Measurements from ENCODE around the gene TMPRSS2. TPM values are rescaled to one million over a fixed set of nuclear protein-coding genes. Genes with fewer than 3 reads are reported as not detected.
"Not testable (repeated sequence)": the region's sequence is repeated elsewhere in the genome, so short reads cannot be mapped to it uniquely, and the experiment has no call there.

Gene TMPRSS2
- total RNA-seq, 2 experiments from 2014 or later, result not detected

DNA sequence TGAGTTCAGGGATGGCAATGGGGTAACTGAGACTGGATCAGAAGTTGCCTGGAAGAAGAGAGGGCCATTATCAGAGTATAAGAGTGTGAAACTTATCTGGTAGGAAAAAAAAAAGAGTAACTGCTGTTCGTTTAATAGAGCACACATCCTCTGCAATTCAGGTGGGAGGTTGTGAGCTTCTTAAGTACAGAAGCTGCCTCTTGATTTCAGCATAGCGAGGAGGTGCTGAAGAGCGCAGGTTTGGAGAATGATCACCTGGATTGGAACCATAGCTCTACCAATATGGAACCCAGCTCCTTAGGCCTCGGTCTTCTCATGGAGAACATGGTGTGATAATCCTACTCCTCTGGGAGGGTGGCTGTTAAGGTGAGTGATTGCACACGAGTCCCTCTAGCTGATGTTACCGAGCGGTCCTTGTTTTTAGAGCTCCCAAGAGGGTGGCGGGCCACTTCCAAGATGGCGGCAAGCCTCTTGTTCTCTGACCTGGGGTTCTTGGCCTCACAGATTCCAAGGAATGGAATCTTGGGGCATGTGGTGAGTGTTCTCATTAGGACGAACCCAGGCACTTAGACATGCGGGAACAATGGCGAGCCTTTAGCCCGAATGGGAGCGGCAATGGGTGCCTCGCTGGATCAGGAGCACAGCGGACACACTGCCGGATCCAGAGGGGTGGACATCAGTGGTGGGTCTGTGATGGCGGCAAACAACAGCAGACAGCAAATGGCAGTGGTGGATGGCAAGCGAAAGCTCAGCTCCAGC, 85.2 kb downstream of the TMPRSS2 start:
- no peak for ATAC-seq (ENCODE audit: poor library complexity)
- CTCF ChIA-PET, result no interaction called here
- H3K27ac ChIP-seq (ENCODE audit: low read depth in 1 of 2, low read length in 2 of 2), result no peak overlapping the region
- no peaks in the 10 kb centered on the region for H3K9me3 Mint-ChIP-seq
- H3K27me3 Mint-ChIP-seq, result no peaks in the 10 kb centered on the region
- TF ChIP-seq, protein P1, sequence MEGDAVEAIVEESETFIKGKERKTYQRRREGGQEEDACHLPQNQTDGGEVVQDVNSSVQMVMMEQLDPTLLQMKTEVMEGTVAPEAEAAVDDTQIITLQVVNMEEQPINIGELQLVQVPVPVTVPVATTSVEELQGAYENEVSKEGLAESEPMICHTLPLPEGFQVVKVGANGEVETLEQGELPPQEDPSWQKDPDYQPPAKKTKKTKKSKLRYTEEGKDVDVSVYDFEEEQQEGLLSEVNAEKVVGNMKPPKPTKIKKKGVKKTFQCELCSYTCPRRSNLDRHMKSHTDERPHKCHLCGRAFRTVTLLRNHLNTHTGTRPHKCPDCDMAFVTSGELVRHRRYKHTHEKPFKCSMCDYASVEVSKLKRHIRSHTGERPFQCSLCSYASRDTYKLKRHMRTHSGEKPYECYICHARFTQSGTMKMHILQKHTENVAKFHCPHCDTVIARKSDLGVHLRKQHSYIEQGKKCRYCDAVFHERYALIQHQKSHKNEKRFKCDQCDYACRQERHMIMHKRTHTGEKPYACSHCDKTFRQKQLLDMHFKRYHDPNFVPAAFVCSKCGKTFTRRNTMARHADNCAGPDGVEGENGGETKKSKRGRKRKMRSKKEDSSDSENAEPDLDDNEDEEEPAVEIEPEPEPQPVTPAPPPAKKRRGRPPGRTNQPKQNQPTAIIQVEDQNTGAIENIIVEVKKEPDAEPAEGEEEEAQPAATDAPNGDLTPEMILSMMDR (IDR thresholded peaks at IDR 0.05), result no peak
- no peak overlapping the region for H3K4me3 ChIP-seq (ENCODE audit: low read length)
- POLR2A ChIA-PET, result interaction anchor here (5.5 to 6.1 kb wide), 2 partner anchors 53 to 61 kb away, joined by 76 to 87 read pairs; partner anchors contain the start of gene MX2
- peak overlapping the region; percentile 95 for H3K27ac Mint-ChIP-seq
- peaks cover 64% of the 10 kb centered on the region for H3K4me1 Mint-ChIP-seq (ENCODE audit: low read depth)
- no peaks in the 10 kb centered on the region for H3K36me3 ChIP-seq (ENCODE audit: insufficient read depth, low read length)
- H3K36me3 Mint-ChIP-seq (ENCODE audit: low read depth), result peaks cover 13% of the 10 kb centered on the region
- intact Hi-C loops (cut with DNase I, micrococcal nuclease), result no loop called here
- H3K4me1 ChIP-seq (ENCODE audit: insufficient read depth, low read length), result peaks cover 39% of the 10 kb centered on the region
- peak overlapping the region; percentile 84 for H3K4me3 Mint-ChIP-seq
- peak in 1 of 14 experiments; percentile 31 for DNase-seq
- H3K27me3 ChIP-seq (ENCODE audit: control insufficient read depth in 1 of 2, insufficient read depth in 2 of 2, low read length in 2 of 2), result no peaks in the 10 kb centered on the region
- H3K9me3 ChIP-seq (ENCODE audit: control insufficient read depth in 1 of 2, insufficient read depth in 1 of 2, low read length in 2 of 2), result no peaks in the 10 kb centered on the region

DNA sequence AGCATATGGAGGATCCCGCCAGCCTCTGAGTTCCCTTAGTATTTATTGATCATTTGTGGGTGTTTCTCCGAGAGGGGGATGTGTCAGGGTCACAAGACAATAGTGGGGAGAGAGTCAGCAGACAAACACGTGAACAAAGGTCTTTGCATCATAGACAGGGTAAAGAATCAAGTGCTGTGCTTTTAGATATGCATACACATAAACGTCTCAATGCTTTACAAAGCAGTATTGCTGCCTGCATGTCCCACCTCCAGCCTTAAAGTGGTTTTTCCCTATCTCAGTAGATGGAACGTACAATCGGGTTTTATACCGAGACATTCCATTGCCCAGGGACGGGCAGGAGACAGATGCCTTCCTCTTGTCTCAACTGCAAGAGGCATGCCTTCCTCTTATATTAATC, 87.0 kb downstream of the TMPRSS2 start:
- intact Hi-C loops (cut with DNase I, micrococcal nuclease); CTCF ChIA-PET; H3K36me3 Mint-ChIP-seq (ENCODE audit: low read depth); POLR2A ChIA-PET; H3K9me3 Mint-ChIP-seq; ATAC-seq (ENCODE audit: poor library complexity); H3K36me3 ChIP-seq (ENCODE audit: insufficient read depth, low read length); H3K27me3 ChIP-seq (ENCODE audit: control insufficient read depth in 1 of 2, insufficient read depth in 2 of 2, low read length in 2 of 2); H3K27me3 Mint-ChIP-seq; H3K27ac ChIP-seq (ENCODE audit: low read depth in 1 of 2, low read length in 2 of 2); H3K9me3 ChIP-seq (ENCODE audit: control insufficient read depth in 1 of 2, insufficient read depth in 1 of 2, low read length in 2 of 2): not testable (repeated sequence)
- H3K4me1 ChIP-seq (ENCODE audit: insufficient read depth, low read length), result peaks cover 26% of the 10 kb centered on the region
- Mint-ChIP-seq H3K4me3 (peak overlapping the region; percentile 97), H3K4me1 (ENCODE audit: low read depth) (peaks cover 52% of the 10 kb centered on the region), H3K27ac (peak overlapping the region; percentile 88)
- peak overlapping the region; percentile 65 for H3K4me3 ChIP-seq (ENCODE audit: low read length)
- peak in 1 of 14 experiments; percentile 29 for DNase-seq

DNA sequence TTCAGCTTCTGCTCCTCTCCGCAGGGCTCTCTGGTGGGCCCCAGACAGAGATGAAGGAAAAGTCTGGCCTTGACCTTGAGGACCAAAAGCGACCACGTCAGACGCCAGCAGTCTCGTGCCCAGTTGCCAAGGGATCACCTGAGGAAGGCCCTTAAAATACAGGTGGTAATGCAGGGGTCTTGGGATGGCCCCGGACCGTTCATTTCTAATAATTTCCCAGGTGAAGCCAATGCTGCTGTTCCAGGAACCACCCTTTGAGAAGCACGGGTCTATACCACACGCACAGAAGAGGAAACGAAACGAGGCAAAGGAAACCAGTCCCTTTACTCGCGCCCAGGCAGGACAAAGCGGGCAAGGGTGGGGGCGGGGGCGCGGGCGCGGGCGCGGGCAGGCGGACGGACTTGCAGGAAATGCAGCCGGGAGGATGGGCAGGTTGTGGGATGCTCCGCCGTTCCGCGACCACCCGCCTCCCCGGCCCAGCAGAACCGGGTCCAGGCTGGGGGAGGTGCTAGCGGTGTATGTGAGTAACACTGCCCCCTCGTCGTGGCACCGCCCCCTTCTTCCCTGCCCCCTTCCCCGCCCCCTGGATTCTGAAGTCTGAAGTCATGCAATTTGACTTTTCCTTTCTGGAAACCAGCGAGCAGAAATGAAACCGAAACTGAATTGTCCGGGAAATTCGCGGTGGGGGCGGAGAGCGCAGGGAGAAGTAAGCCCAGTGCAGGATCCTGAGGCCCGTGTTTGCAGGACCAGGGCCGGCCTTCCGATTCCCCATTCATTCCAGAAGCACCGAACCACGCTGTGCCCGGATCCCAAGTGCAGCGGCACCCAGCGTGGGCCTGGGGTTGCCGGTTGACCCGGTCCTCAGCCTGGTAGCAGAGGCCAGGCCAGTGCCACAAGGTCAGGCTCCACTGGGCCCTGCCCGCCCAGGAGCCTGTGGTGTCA, 87.8 kb downstream of the TMPRSS2 start:
- CTCF ChIA-PET, result no interaction called here
- peak; percentile 75 for ATAC-seq (ENCODE audit: poor library complexity)
- H3K4me1 ChIP-seq (ENCODE audit: insufficient read depth, low read length), result peaks cover 21% of the 10 kb centered on the region
- Mint-ChIP-seq H3K36me3 (ENCODE audit: low read depth) (no peaks in the 10 kb centered on the region), H3K27ac (peak overlapping the region; percentile 88), H3K4me1 (ENCODE audit: low read depth) (peaks cover 45% of the 10 kb centered on the region), H3K27me3 (no peaks in the 10 kb centered on the region), H3K9me3 (no peaks in the 10 kb centered on the region), H3K4me3 (peak overlapping the region; percentile 97)
- intact Hi-C loops (cut with DNase I, micrococcal nuclease), result no loop called here
- no peaks in the 10 kb centered on the region for H3K27me3 ChIP-seq (ENCODE audit: control insufficient read depth in 1 of 2, insufficient read depth in 2 of 2, low read length in 2 of 2)
- no peaks in the 10 kb centered on the region for H3K9me3 ChIP-seq (ENCODE audit: control insufficient read depth in 1 of 2, insufficient read depth in 1 of 2, low read length in 2 of 2)
- H3K36me3 ChIP-seq (ENCODE audit: insufficient read depth, low read length), result no peaks in the 10 kb centered on the region
- POLR2A ChIA-PET, result interaction anchor here (0.9 to 2.2 kb wide), 3 partner anchors 9 to 58 kb away, joined by 3 to 15 read pairs (median 4); partner anchors contain the start of gene MX2
- peak overlapping the region in 1 of 2 donors; percentile 46 for H3K27ac ChIP-seq (ENCODE audit: low read depth in 1 of 2, low read length in 2 of 2)
- TF ChIP-seq, protein P1 (IDR thresholded peaks at IDR 0.05), result no peak
- H3K4me3 ChIP-seq (ENCODE audit: low read length), result peak overlapping the region; percentile 65
- DNase-seq, result peak in 13 of 14 experiments; percentile 23 to 83 (median 48)

Measured in CD4-positive, alpha-beta T cell (primary cell).